IPS-18a (cell line): ENCODE results near the gene ARFGEF3.

ENCODE experiments used
- H3K27ac ChIP-seq: one replicate; pipeline ENCODE4 v1.5.1; 2013; ENCODE audit warnings: low read length
- H3K27me3 ChIP-seq: one replicate; pipeline ENCODE4 v1.6.1; 2013; ENCODE audit warnings: mild to moderate bottlenecking, low read length; ENCODE audit not compliant: control insufficient read depth, insufficient read depth
- H3K36me3 ChIP-seq: one replicate; pipeline ENCODE4 v1.6.1; 2013; ENCODE audit warnings: low read depth, low read length; ENCODE audit not compliant: control insufficient read depth
- H3K4me1 ChIP-seq: one replicate; pipeline ENCODE4 v1.6.1; 2013; ENCODE audit warnings: low read depth, low read length; ENCODE audit not compliant: control insufficient read depth
- H3K4me3 ChIP-seq: one replicate; pipeline ENCODE4 v1.5.1; 2013; ENCODE audit warnings: low read length
- H3K9ac ChIP-seq: one replicate; pipeline ENCODE4 v1.6.1; 2013; ENCODE audit warnings: mild to moderate bottlenecking, low read length, moderate library complexity
- H3K9me3 ChIP-seq: one replicate; pipeline ENCODE4 v1.6.1; 2013; ENCODE audit warnings: low read depth, low read length; ENCODE audit not compliant: control insufficient read depth

The ARFGEF3 gene

DNA sequence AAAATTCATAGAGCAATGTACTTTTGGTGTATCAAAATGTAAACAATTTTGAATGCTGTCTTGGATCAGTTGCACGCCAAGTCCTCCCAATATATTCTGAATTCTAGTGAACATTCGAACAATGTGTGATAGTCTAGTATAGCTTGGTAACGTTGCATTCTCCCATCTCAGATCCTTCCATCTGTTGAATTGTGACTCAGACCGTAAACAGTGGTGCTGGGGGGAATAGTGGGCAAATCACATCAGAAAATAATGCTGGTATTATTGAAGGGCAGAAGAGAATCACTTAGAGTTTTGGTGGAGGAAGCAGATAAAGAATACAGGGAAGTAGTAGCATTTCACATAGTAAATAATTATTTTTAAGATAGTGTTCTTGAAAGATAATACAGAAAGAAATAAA, 102.2 kb downstream of the ARFGEF3 start:
- H3K27ac ChIP-seq: no peak overlapping the region
- no peaks in the 10 kb centered on the region for H3K4me1 ChIP-seq
- H3K36me3 ChIP-seq: peaks cover 12% of the 10 kb centered on the region
- H3K9ac ChIP-seq: no peak overlapping the region
- no peak overlapping the region for H3K4me3 ChIP-seq
- no peaks in the 10 kb centered on the region for H3K9me3 ChIP-seq
- no peaks in the 10 kb centered on the region for H3K27me3 ChIP-seq

DNA sequence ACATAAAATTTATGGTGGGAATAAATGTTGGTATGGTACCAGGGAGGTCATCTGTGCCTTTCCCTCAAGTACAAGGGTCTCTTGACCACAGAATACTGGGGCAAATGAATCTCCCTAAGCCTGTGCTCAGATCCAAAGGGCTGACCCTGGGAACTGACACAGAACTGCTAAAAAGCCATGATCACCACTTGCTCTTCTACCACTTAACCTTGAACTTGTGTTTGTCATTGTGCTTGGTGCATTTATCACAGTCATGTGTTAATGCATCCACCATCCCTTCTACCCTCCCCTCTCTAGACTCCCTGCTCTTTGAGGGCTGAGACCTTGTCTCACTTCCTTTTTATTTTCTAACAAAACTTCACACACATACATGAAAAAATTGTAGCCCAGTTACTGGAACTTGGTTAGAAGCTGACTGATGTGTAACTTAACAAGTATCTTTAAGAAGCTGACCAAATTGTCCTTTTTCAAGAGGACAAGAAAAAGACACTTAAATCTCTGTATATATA, 102.7 kb downstream of the ARFGEF3 start:
- Histone ChIP-seq H3K9ac (no peak overlapping the region), H3K9me3 (no peaks in the 10 kb centered on the region), H3K27me3 (no peaks in the 10 kb centered on the region), H3K4me3 (no peak overlapping the region), H3K4me1 (no peaks in the 10 kb centered on the region), H3K27ac (no peak overlapping the region), H3K36me3 (peaks cover 12% of the 10 kb centered on the region)

DNA sequence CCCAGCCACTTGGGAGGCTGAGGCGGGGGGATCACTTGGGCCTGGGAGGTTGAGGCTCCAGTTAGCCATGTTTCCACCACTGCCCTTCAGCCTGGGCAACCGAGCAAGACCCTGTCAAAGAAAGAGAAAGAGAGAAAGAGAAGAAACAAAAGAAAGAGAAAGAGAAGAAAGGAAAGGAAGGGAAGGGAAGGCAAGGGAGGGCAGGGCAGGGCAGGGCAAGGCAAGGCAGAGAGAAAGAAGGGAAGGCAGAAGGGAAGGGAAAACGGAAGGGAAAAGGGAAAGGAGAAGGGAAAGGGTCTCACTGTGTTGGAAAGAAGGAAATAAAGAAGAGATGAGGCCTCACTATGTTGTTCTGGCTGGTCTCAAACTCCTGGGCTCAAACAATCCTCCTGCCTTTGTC, 104.4 kb downstream of the ARFGEF3 start:
- no peaks in the 10 kb centered on the region for H3K9me3 ChIP-seq
- no peak overlapping the region for H3K9ac ChIP-seq
- H3K27me3 ChIP-seq: no peaks in the 10 kb centered on the region
- H3K4me1 ChIP-seq: no peaks in the 10 kb centered on the region
- H3K27ac ChIP-seq: no peak overlapping the region
- H3K4me3 ChIP-seq: no peak overlapping the region
- H3K36me3 ChIP-seq: peaks cover 12% of the 10 kb centered on the region

DNA sequence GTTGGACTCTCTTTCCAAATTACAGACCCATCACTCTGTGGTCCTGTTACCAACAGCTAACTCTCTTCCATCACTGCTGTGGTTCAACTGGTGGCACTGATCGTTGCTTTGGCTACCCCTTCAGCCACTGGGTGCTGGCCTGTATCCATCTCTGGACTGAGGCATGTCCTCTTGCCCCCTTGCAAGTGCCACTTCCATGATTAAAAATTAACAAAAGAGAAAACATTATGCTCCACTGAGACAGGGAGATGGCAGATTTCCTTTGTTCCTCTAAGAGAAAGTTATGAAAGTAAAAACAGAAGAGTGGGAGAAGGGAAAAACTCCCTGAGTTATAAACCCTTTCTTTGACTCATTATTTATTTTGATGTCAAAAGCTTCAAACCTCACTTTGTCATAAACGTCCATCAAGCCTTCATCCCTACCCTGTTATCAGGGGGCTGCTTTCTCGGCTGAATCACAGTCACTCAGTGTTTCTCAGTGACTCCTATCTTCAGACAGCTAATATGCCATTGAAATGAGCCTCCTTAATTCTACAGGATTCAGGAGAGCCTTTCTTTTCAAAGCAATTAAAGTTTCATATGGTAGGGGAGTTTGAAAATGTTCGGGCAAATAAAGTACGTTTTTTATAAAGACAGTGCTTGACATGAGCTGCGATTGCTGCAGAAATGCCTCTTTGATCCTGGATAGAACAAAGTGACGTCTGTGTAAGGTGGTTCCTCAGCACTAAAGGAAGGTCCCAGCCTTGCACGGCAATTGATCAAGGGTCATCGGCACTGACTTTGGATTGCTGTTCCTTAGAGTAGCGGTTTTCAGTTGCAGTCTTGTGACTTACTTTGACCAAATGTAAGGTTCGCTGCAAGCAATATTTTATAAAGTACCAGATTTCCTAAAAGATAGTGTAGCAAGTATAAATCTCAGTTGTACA, 106.5 kb downstream of the ARFGEF3 start:
- no peak overlapping the region for H3K27ac ChIP-seq
- no peaks in the 10 kb centered on the region for H3K27me3 ChIP-seq

GRCh38 chr6:138271451-138271850, 109.7 kb downstream of the ARFGEF3 start:
- Histone ChIP-seq H3K27me3 (no peaks in the 10 kb centered on the region), H3K4me3 (no peak overlapping the region), H3K9me3 (no peaks in the 10 kb centered on the region), H3K36me3 (no peaks in the 10 kb centered on the region), H3K27ac (no peak overlapping the region), H3K4me1 (no peaks in the 10 kb centered on the region), H3K9ac (no peak overlapping the region)

More for the DNA sequence above, 106.5 kb downstream of the ARFGEF3 start:
- Histone ChIP-seq H3K36me3 (peaks cover 6% of the 10 kb centered on the region), H3K4me1 (no peaks in the 10 kb centered on the region), H3K9me3 (no peaks in the 10 kb centered on the region), H3K4me3 (no peak overlapping the region), H3K9ac (no peak overlapping the region)

- Histone ChIP-seq H3K9ac (no peak overlapping the region), H3K4me3 (no peak overlapping the region), H3K4me1 (no peaks in the 10 kb centered on the region), H3K27ac (no peak overlapping the region), H3K36me3 (no peaks in the 10 kb centered on the region), H3K9me3 (no peaks in the 10 kb centered on the region), H3K27me3 (no peaks in the 10 kb centered on the region)
These were observed 111.0 kb downstream of the ARFGEF3 start for GRCh38 chr6:138272533-138273315.

DNA sequence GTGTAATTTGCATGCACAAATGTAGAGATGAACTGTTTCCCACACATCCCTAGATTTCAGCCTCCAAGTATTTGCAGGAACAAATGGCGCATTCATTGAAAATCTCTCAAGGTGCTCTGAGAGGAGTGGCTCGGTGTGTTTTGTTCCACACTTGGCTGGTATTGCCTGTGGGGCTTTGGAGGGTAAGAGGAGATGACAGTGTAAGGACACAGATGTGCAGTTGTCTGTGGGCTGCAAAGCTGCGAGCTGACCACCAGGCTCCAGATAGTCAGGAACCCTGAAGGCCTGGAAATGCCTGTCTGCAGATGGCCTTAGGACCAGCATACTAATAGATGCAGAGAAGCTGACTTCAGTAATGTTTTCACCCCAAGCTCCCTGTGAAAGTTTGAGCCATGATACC, 114.2 kb downstream of the ARFGEF3 start:
- H3K27ac ChIP-seq: no peak overlapping the region
- H3K4me1 ChIP-seq: no peaks in the 10 kb centered on the region
- no peak overlapping the region for H3K9ac ChIP-seq
- no peaks in the 10 kb centered on the region for H3K9me3 ChIP-seq
- no peak overlapping the region for H3K4me3 ChIP-seq
- H3K27me3 ChIP-seq: no peaks in the 10 kb centered on the region
- peaks cover 3% of the 10 kb centered on the region for H3K36me3 ChIP-seq

- no peak overlapping the region for H3K9ac ChIP-seq
- H3K4me3 ChIP-seq: no peak overlapping the region
- no peaks in the 10 kb centered on the region for H3K9me3 ChIP-seq
- no peaks in the 10 kb centered on the region for H3K4me1 ChIP-seq
- peaks cover 3% of the 10 kb centered on the region for H3K36me3 ChIP-seq
- no peak overlapping the region for H3K27ac ChIP-seq
- no peaks in the 10 kb centered on the region for H3K27me3 ChIP-seq
These were observed 116.1 kb downstream of the ARFGEF3 start for GRCh38 chr6:138277835-138278234.

- Histone ChIP-seq H3K9ac (no peak overlapping the region), H3K4me3 (no peak overlapping the region), H3K9me3 (no peaks in the 10 kb centered on the region), H3K4me1 (no peaks in the 10 kb centered on the region), H3K27ac (no peak overlapping the region), H3K36me3 (peaks cover 3% of the 10 kb centered on the region), H3K27me3 (no peaks in the 10 kb centered on the region)
These were observed 116.6 kb downstream of the ARFGEF3 start for GRCh38 chr6:138278326-138278725.

GRCh38 chr6:138285800-138286199, 124.1 kb downstream of the ARFGEF3 start:
- no peaks in the 10 kb centered on the region for H3K9me3 ChIP-seq
- H3K27me3 ChIP-seq: no peaks in the 10 kb centered on the region
- H3K36me3 ChIP-seq: no peaks in the 10 kb centered on the region
- H3K27ac ChIP-seq: no peak overlapping the region
- no peaks in the 10 kb centered on the region for H3K4me1 ChIP-seq
- H3K4me3 ChIP-seq: no peak overlapping the region
- H3K9ac ChIP-seq: no peak overlapping the region

DNA sequence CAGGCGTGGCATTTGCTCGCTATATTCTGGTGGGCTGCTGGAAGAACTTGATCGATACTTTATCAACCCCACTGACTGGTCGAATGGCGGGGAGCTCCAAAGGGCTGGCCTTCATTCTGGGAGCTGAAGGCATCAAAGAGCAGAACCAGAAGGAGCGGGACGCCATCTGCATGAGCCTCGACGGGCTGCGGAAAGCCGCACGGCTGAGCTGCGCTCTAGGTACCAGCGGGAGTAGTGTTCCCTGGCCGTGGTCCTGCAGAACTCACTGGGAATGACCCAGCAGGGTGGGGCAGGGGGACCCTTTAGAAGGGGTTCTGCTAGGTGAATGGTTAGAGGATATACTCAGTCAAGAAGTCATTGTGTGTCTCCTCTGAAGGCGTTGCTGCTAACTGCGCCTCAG, 125.0 kb downstream of the ARFGEF3 start:
- H3K4me1 ChIP-seq: no peaks in the 10 kb centered on the region
- no peak overlapping the region for H3K27ac ChIP-seq
- H3K27me3 ChIP-seq: no peaks in the 10 kb centered on the region
- no peak overlapping the region for H3K9ac ChIP-seq
- H3K4me3 ChIP-seq: no peak overlapping the region
- no peaks in the 10 kb centered on the region for H3K36me3 ChIP-seq
- H3K9me3 ChIP-seq: no peaks in the 10 kb centered on the region
